GM12878 (cell line): ENCODE data around the gene PPIP5K2. TPM values are rescaled to one million over a fixed set of nuclear protein-coding genes. Genes with fewer than 3 reads are reported as not detected.

ENCODE experiments used
- ATAC-seq: fragments of 200-7000 bp; cut with Tn5 transposase; 3 replicates; pipeline ENCODE4 v1.9.1; 2020; ENCODE audit warnings: mild to moderate bottlenecking, moderate library complexity
- BruUV-seq: library from RNA; stranded (reverse); fragments of 400-500 nt; replicated peaks from 2 replicates; lab custom pipeline; 2021; lab: Mats Ljungman, UMichigan
- CTCF ChIA-PET: fragments of 300-600 bp; sonication (Branson Sonifier 250); formaldehyde crosslinking; extraction: SDS; loops from one replicate; lab custom pipeline; 2021; ENCODE audit warnings: inconsistent platforms; lab: Yijun Ruan, JAX
- POLR2A ChIA-PET: fragments of 350-600 bp; formaldehyde crosslinking; extraction: SDS; loops from one replicate; lab custom pipeline; 2021; ENCODE audit warnings: inconsistent platforms; lab: Charles Lee
- RAD21 ChIA-PET: fragments of 300-600 bp; sonication (Branson Sonifier 250); formaldehyde crosslinking; loops from one replicate; lab custom pipeline; 2023; ENCODE audit warnings: antibody characterized with exemption; ENCODE audit not compliant: unreplicated experiment; lab: Charles Lee
- SMC1A ChIA-PET: fragments of 300-600 bp; sonication (Branson Sonifier 250); formaldehyde crosslinking; loops from one replicate; lab custom pipeline; 2023; ENCODE audit not compliant: unreplicated experiment, uncharacterized antibody; lab: Charles Lee
- DNase-seq: peaks from one replicate; pipeline ENCODE4 v3.0.0-alpha.2; 2011; ENCODE audit warnings: low read depth, low spot score
- FAIRE-seq: peaks from 3 replicates; lab custom pipeline; 2011; peaks lifted over from hg19 to GRCh38; lab: Jason Lieb, UNC
- H2AFZ ChIP-seq: 2 replicates; pipeline ENCODE4 v1.6.0; 2011; ENCODE audit warnings: low read depth, low read length, control low read depth; ENCODE audit not compliant: control insufficient read depth
- H3K27ac ChIP-seq: 2 replicates; pipeline ENCODE4 v1.5.1; 2011; ENCODE audit warnings: control low read depth; ENCODE audit not compliant: control insufficient read depth, insufficient read depth
- H3K27me3 ChIP-seq, 2 experiments: replicated peaks in 1 of 2; 2 replicates each; pipeline versions ENCODE4 v1.6.0 to v1.6.1; 2011; ENCODE audit warnings: low read length in 1 of 2; ENCODE audit not compliant: control insufficient read depth in 2 of 2, insufficient read depth in 2 of 2
- H3K36me3 ChIP-seq, 2 experiments: 2 replicates each; pipeline ENCODE4 v1.5.1; 2011; ENCODE audit warnings: low read length in 1 of 2; ENCODE audit not compliant: control insufficient read depth in 2 of 2, insufficient read depth in 2 of 2
- H3K4me1 ChIP-seq: 2 replicates; pipeline ENCODE4 v1.6.1; 2011; ENCODE audit warnings: mild to moderate bottlenecking, low read length, moderate library complexity, mixed read lengths; ENCODE audit not compliant: control insufficient read depth, insufficient read depth
- H3K4me2 ChIP-seq: 2 replicates; pipeline ENCODE4 v1.6.0; 2011; ENCODE audit warnings: control low read depth; ENCODE audit not compliant: control insufficient read depth, insufficient read depth
- H3K4me3 ChIP-seq: fragments of 200-600 bp; sonication (generic); 2 replicates; pipeline ENCODE4 v1.5.1; 2016
- H3K79me2 ChIP-seq: 2 replicates; pipeline ENCODE4 v1.6.0; 2011; ENCODE audit warnings: low read length; ENCODE audit not compliant: control insufficient read depth, insufficient read depth
- H3K9ac ChIP-seq: 2 replicates; pipeline ENCODE4 v1.8.0; 2011; ENCODE audit warnings: low read length, control low read depth, mixed read lengths; ENCODE audit not compliant: control insufficient read depth, insufficient read depth
- H3K9me3 ChIP-seq: replicated peaks from 3 replicates; pipeline ENCODE4 v1.5.1; 2011; ENCODE audit warnings: mild to moderate bottlenecking, low read length; ENCODE audit not compliant: control insufficient read depth, insufficient read depth
- H4K20me1 ChIP-seq: 2 replicates; pipeline ENCODE4 v1.6.0; 2011; ENCODE audit not compliant: control insufficient read depth, insufficient read depth
- CHD4 ChIP-seq: fragments of 200-600 bp; sonication (generic); IDR thresholded peaks from 2 replicates; pipeline ENCODE4 v1.6.1; 2016; ENCODE audit warnings: mild to moderate bottlenecking
- HCFC1 ChIP-seq: fragments of 150-350 bp; IDR thresholded peaks from 2 replicates; pipeline ENCODE4 v1.6.1; 2014; ENCODE audit warnings: low read length
- SUZ12 ChIP-seq: fragments of 200-600 bp; sonication (generic); IDR thresholded peaks from one replicate; pipeline ENCODE4 v1.6.1; 2018; ENCODE audit warnings: antibody characterized with exemption, mild to moderate bottlenecking; ENCODE audit not compliant: unreplicated experiment
- TAF1 ChIP-seq: IDR thresholded peaks from 2 replicates; pipeline ENCODE4 v1.6.1; 2011; ENCODE audit warnings: mild to moderate bottlenecking, low read depth, low read length, borderline replicate concordance
- WGBS: methylation state at CpG from one replicate; pipeline ENCODE4 v1.1.6; 2016; ENCODE audit warnings: low lambda C conversion rate; ENCODE audit not compliant: insufficient replicate concordance, insufficient coverage; ENCODE audit errors: missing lambda C conversion rate; 5-methylcytosine and 5-hydroxymethylcytosine counted together
- in situ Hi-C: fragments of 300-500 bp; cut with MboI; formaldehyde crosslinking; loops from 9 replicates; pipeline ENCODE4 v1.14.3; 2018; ENCODE audit warnings: mixed read lengths
- intact Hi-C: fragments of 100-400 bp; cut with micrococcal nuclease; formaldehyde crosslinking; loops from one replicate; pipeline ENCODE4 v1.14.2; 2022; ENCODE audit not compliant: unreplicated experiment
- polyA plus RNA-seq, 11 experiments: library from polyadenylated mRNA; depleted of rRNA in 4 of 11; unstranded in 6 of 11; stranded (reverse) in 5 of 11; fragments of >200 nt; fragmentation: Nextera tagmentation in 4 of 11; fragmentation: Illumina TruSeq in 1 of 11; extraction: Ambion mirVana in 4 of 11; extraction: Trizol in 1 of 11; gene quantifications; 1 replicate in 1 of 11; 2 replicates in 10 of 11; pipeline versions ENCODE4 v1.2.1 to v1.2.3, GENCODE V29; 2011 to 2016; ENCODE audit warnings: inconsistent platforms in 2 of 11, missing spikeins in 2 of 11, low read depth in 1 of 11
- total RNA-seq, 4 experiments: library from RNA; depleted of rRNA in 3 of 4; stranded (reverse); fragments of >200 nt in 3 of 4; fragmentation: Illumina TruSeq in 1 of 4; extraction: Trizol in 1 of 4; gene quantifications; 2 replicates each; pipeline versions ENCODE4 v1.2.1 to v1.2.3, GENCODE V29; 2013 to 2021
- TF ChIP-seq, protein P1 (sequence below): fragments of 450-650 bp; IDR thresholded peaks from 2 replicates; pipeline ENCODE4 v1.6.1; 2017; ENCODE audit warnings: mild to moderate bottlenecking, low read depth, inconsistent platforms; ENCODE audit not compliant: poor library complexity, severe bottlenecking

Gene PPIP5K2
- total and polyA plus RNA-seq, 10 of the 15 experiments (the other 5 are each of a cell fraction or from before 2014, with no cell fraction given) = 27.7 to 87.3 (median 58.6) TPM

DNA sequence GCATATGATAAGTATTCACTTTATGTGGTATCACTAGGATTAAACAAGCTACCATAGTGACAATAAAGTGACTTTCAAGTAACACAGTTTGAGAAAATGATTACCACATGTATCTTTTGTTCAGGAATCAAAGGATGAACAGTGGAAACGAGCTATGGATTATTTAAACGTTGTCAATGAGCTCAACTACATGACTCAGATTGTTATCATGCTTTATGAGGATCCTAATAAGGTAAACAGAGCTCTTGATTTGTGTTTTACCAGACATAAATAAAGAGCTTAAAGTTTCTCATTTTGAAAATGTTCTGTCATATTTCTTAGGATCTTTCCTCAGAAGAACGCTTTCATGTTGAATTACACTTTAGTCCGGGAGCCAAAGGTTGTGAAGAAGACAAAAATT is 57.4 kb downstream of the PPIP5K2 start:
- H3K4me3 ChIP-seq = no peak overlapping the region
- intact Hi-C loops (no loop called here), in situ Hi-C loops (no loop called here)
- H3K27ac ChIP-seq = no peak overlapping the region
- ChIA-PET SMC1A (interaction anchor here (0.7 to 1.0 kb wide), 4 partner anchors 14 to 109 kb away, joined by 3 read pairs; no protein-coding TSS in a partner anchor), POLR2A (no interaction called here), CTCF (interaction anchor here (1.0 to 1.3 kb wide), 3 partner anchors 9 to 47 kb away, joined by 3 to 5 read pairs (median 3); no protein-coding TSS in a partner anchor), RAD21 (interaction anchor here (2.5 kb wide), 1 partner anchor 47 kb away, joined by 8 read pairs; no protein-coding TSS in a partner anchor)
- H3K36me3 ChIP-seq = peaks cover 0 to 5% of the 10 kb centered on the region in 2 experiments; a peak in 1 of 4 replicates
- no peak overlapping the region for H3K9ac ChIP-seq
- H3K27me3 ChIP-seq = no peaks in the 10 kb centered on the region
- H2AFZ ChIP-seq = no peak overlapping the region
- H3K4me2 ChIP-seq = no peak overlapping the region
- FAIRE-seq (peak; percentile 79), ATAC-seq (no peak), DNase-seq (no peak)
- H3K4me1 ChIP-seq = no peaks in the 10 kb centered on the region
- no peaks in the 10 kb centered on the region for H3K9me3 ChIP-seq
- no peaks in the 10 kb centered on the region for H3K79me2 ChIP-seq
- no TSS peak for BruUV-seq
- TF ChIP-seq CHD4 (no peak), HCFC1 (no peak), TAF1 (no peak), SUZ12 (no peak)
- TF ChIP-seq, protein P1, sequence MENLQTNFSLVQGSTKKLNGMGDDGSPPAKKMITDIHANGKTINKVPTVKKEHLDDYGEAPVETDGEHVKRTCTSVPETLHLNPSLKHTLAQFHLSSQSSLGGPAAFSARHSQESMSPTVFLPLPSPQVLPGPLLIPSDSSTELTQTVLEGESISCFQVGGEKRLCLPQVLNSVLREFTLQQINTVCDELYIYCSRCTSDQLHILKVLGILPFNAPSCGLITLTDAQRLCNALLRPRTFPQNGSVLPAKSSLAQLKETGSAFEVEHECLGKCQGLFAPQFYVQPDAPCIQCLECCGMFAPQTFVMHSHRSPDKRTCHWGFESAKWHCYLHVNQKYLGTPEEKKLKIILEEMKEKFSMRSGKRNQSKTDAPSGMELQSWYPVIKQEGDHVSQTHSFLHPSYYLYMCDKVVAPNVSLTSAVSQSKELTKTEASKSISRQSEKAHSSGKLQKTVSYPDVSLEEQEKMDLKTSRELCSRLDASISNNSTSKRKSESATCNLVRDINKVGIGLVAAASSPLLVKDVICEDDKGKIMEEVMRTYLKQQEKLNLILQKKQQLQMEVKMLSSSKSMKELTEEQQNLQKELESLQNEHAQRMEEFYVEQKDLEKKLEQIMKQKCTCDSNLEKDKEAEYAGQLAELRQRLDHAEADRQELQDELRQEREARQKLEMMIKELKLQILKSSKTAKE = no peak
- H4K20me1 ChIP-seq = no peaks in the 10 kb centered on the region
- 100% methylated on average over 4 of the region's 4 CpGs for WGBS
